ENCODE results near the gene MAGED1.
"Not testable (repeated sequence)": the region's sequence is repeated elsewhere in the genome, so short reads cannot be mapped to it uniquely, and the experiment has no call there.

The MAGED1 gene

GRCh38 chrX:51876441-51876840, 17.0 kb upstream of the MAGED1 start:
- ATAC-seq (ENCODE audit: low read depth) = no peak
- Mint-ChIP-seq H3K27ac (no peak overlapping the region), H3K36me3 (peaks cover 8% of the 10 kb centered on the region), H3K9me3 (no peaks in the 10 kb centered on the region), H3K4me1 (peaks cover 12% of the 10 kb centered on the region), H3K27me3 (no peaks in the 10 kb centered on the region), H3K4me3 (no peak overlapping the region)
- no peak for DNase-seq (ENCODE audit: low spot score in 2 of 2)

- H3K9me3 Mint-ChIP-seq = no peaks in the 10 kb centered on the region
- peaks cover 10% of the 10 kb centered on the region for H3K4me1 Mint-ChIP-seq
- no peak overlapping the region for H3K4me3 Mint-ChIP-seq
- no peaks in the 10 kb centered on the region for H3K27me3 Mint-ChIP-seq
- no peak overlapping the region for H3K27ac Mint-ChIP-seq
- no peak for DNase-seq (ENCODE audit: low spot score in 2 of 2)
- peaks cover 12% of the 10 kb centered on the region for H3K36me3 Mint-ChIP-seq
- ATAC-seq (ENCODE audit: low read depth) = no peak
Measured at GRCh38 chrX:51878056-51878455, 15.4 kb upstream of the MAGED1 start.

GRCh38 chrX:51889851-51890250, 3.6 kb upstream of the MAGED1 start:
- H3K4me1 Mint-ChIP-seq = peaks cover 15% of the 10 kb centered on the region
- no peak for ATAC-seq (ENCODE audit: low read depth)

GRCh38 chrX:51891245-51891644, 2.2 kb upstream of the MAGED1 start:
- ATAC-seq (ENCODE audit: low read depth) = no peak
- DNase-seq (ENCODE audit: low spot score in 2 of 2) = no peak
- peak overlapping the region; percentile 43 for H3K27ac Mint-ChIP-seq
- H3K27me3 Mint-ChIP-seq = no peaks in the 10 kb centered on the region
- H3K36me3 Mint-ChIP-seq = no peaks in the 10 kb centered on the region
- no peak overlapping the region for H3K4me3 Mint-ChIP-seq
- H3K4me1 Mint-ChIP-seq = peaks cover 17% of the 10 kb centered on the region
- H3K9me3 Mint-ChIP-seq = no peaks in the 10 kb centered on the region

More at GRCh38 chrX:51889851-51890250, 3.6 kb upstream of the MAGED1 start:
- Mint-ChIP-seq H3K27me3 (no peaks in the 10 kb centered on the region), H3K36me3 (no peaks in the 10 kb centered on the region), H3K9me3 (no peaks in the 10 kb centered on the region), H3K4me3 (no peak overlapping the region), H3K27ac (peak overlapping the region; percentile 36)
- no peak for DNase-seq (ENCODE audit: low spot score in 2 of 2)

- no peaks in the 10 kb centered on the region for H3K36me3 Mint-ChIP-seq
- ATAC-seq (ENCODE audit: low read depth) (peak; percentile 20), DNase-seq (ENCODE audit: low spot score in 2 of 2) (no peak)
Measured at GRCh38 chrX:51891821-51892551, 1.4 kb upstream of the MAGED1 start.

GRCh38 chrX:51893931-51894696, 691 bp downstream of the MAGED1 start:
- Mint-ChIP-seq H3K4me1 (peaks cover 17% of the 10 kb centered on the region), H3K36me3 (peaks cover 8% of the 10 kb centered on the region), H3K9me3 (no peaks in the 10 kb centered on the region), H3K4me3 (peak overlapping the region; percentile 97), H3K27me3 (no peaks in the 10 kb centered on the region), H3K27ac (peak overlapping the region; percentile 87)
- ATAC-seq (ENCODE audit: low read depth) (no peak), DNase-seq (ENCODE audit: low spot score in 2 of 2) (peak in 1 of 2 donors; percentile 15)

More at GRCh38 chrX:51891821-51892551, 1.4 kb upstream of the MAGED1 start:
- H3K4me3 Mint-ChIP-seq = no peak overlapping the region
- H3K9me3 Mint-ChIP-seq = no peaks in the 10 kb centered on the region
- H3K27me3 Mint-ChIP-seq = no peaks in the 10 kb centered on the region
- H3K4me1 Mint-ChIP-seq = peaks cover 17% of the 10 kb centered on the region
- H3K27ac Mint-ChIP-seq = peak overlapping the region; percentile 43

GRCh38 chrX:51894697-51895336, 1.4 kb downstream of the MAGED1 start:
- peaks cover 8% of the 10 kb centered on the region for H3K36me3 Mint-ChIP-seq
- ATAC-seq (ENCODE audit: low read depth) (peak; percentile 50), DNase-seq (ENCODE audit: low spot score in 2 of 2) (peak in 1 of 2 donors; percentile 12)
- peak overlapping the region; percentile 19 for H3K27ac Mint-ChIP-seq
- peaks cover 17% of the 10 kb centered on the region for H3K4me1 Mint-ChIP-seq
- no peaks in the 10 kb centered on the region for H3K9me3 Mint-ChIP-seq
- peak overlapping the region; percentile 97 for H3K4me3 Mint-ChIP-seq
- H3K27me3 Mint-ChIP-seq = no peaks in the 10 kb centered on the region

- no peaks in the 10 kb centered on the region for H3K9me3 Mint-ChIP-seq
Measured at GRCh38 chrX:51896626-51897025, 3.2 kb downstream of the MAGED1 start.

GRCh38 chrX:51899741-51900140, 6.3 kb downstream of the MAGED1 start:
- H3K4me3 Mint-ChIP-seq = no peak overlapping the region
- H3K9me3 Mint-ChIP-seq = no peaks in the 10 kb centered on the region
- no peaks in the 10 kb centered on the region for H3K27me3 Mint-ChIP-seq
- peaks cover 3% of the 10 kb centered on the region for H3K4me1 Mint-ChIP-seq
- ATAC-seq (ENCODE audit: low read depth) = no peak
- no peak overlapping the region for H3K27ac Mint-ChIP-seq
- H3K36me3 Mint-ChIP-seq = peaks cover 24% of the 10 kb centered on the region
- DNase-seq (ENCODE audit: low spot score in 2 of 2) = no peak

More at GRCh38 chrX:51896626-51897025, 3.2 kb downstream of the MAGED1 start:
- Mint-ChIP-seq H3K27ac (no peak overlapping the region), H3K4me3 (no peak overlapping the region), H3K4me1 (peaks cover 14% of the 10 kb centered on the region), H3K27me3 (no peaks in the 10 kb centered on the region), H3K36me3 (peaks cover 16% of the 10 kb centered on the region)
- DNase-seq (ENCODE audit: low spot score in 2 of 2) (no peak), ATAC-seq (ENCODE audit: low read depth) (no peak)

GRCh38 chrX:51902510-51903050, 9.2 kb downstream of the MAGED1 start:
- Mint-ChIP-seq H3K27me3 (no peaks in the 10 kb centered on the region), H3K4me1 (no peaks in the 10 kb centered on the region), H3K9me3 (no peaks in the 10 kb centered on the region), H3K27ac (no peak overlapping the region), H3K36me3 (peaks cover 19% of the 10 kb centered on the region), H3K4me3 (no peak overlapping the region)
- ATAC-seq (ENCODE audit: low read depth) (no peak), DNase-seq (ENCODE audit: low spot score in 2 of 2) (no peak)

- not testable (repeated sequence) for H3K4me1 Mint-ChIP-seq; H3K27ac Mint-ChIP-seq; ATAC-seq (ENCODE audit: low read depth); H3K27me3 Mint-ChIP-seq; H3K9me3 Mint-ChIP-seq; H3K4me3 Mint-ChIP-seq; DNase-seq (ENCODE audit: low spot score in 2 of 2)
- H3K36me3 Mint-ChIP-seq = peaks cover 14% of the 10 kb centered on the region
Measured at GRCh38 chrX:51905152-51905551, 11.7 kb downstream of the MAGED1 start.

- DNase-seq (ENCODE audit: low spot score in 2 of 2) = no peak
- no peak for ATAC-seq (ENCODE audit: low read depth)
- no peak overlapping the region for H3K27ac Mint-ChIP-seq
- H3K4me1 Mint-ChIP-seq = no peaks in the 10 kb centered on the region
- no peaks in the 10 kb centered on the region for H3K27me3 Mint-ChIP-seq
- H3K36me3 Mint-ChIP-seq = peaks cover 14% of the 10 kb centered on the region
- H3K4me3 Mint-ChIP-seq = no peak overlapping the region
- no peaks in the 10 kb centered on the region for H3K9me3 Mint-ChIP-seq
Measured at GRCh38 chrX:51905711-51906110, 12.3 kb downstream of the MAGED1 start.

GRCh38 chrX:51917604-51918003, 24.2 kb downstream of the MAGED1 start:
- H3K9me3 Mint-ChIP-seq = peaks cover 1% of the 10 kb centered on the region
- DNase-seq (ENCODE audit: low spot score in 2 of 2) (no peak), ATAC-seq (ENCODE audit: low read depth) (peak; percentile 19)
- no peak overlapping the region for H3K4me3 Mint-ChIP-seq
- no peak overlapping the region for H3K27ac Mint-ChIP-seq
- no peaks in the 10 kb centered on the region for H3K36me3 Mint-ChIP-seq
- H3K4me1 Mint-ChIP-seq = no peaks in the 10 kb centered on the region
- H3K27me3 Mint-ChIP-seq = peaks cover 7% of the 10 kb centered on the region

- Mint-ChIP-seq H3K4me3 (no peak overlapping the region), H3K9me3 (no peaks in the 10 kb centered on the region), H3K36me3 (no peaks in the 10 kb centered on the region), H3K4me1 (no peaks in the 10 kb centered on the region), H3K27ac (no peak overlapping the region), H3K27me3 (peaks cover 4% of the 10 kb centered on the region)
- ATAC-seq (ENCODE audit: low read depth) (no peak), DNase-seq (ENCODE audit: low spot score in 2 of 2) (no peak)
Measured at GRCh38 chrX:51922561-51922960, 29.1 kb downstream of the MAGED1 start.
